ENCODE measurements around the gene PRRG2. TPM values are rescaled to one million over a fixed set of nuclear protein-coding genes. Genes with fewer than 3 reads are reported as not detected.

PRRG2 gene
- total and polyA plus RNA-seq, 9 of the 15 experiments (the other 6 are each of a cell fraction or from before 2014, with no cell fraction given) = 0.06 to 1.1 (median 0.33) TPM

- TF ChIP-seq NONO (IDR thresholded peaks at IDR 0.05; ENCODE audit: low read depth in 2 of 2, low read length in 1 of 2) (peak; percentile 36 to 43; a peak in 1 of 4 replicates), NCOA2 (IDR thresholded peaks at IDR 0.05; ENCODE audit: partially characterized antibody in 2 of 2) (no peak), NCOR1 (IDR thresholded peaks at IDR 0.05) (peak; percentile 46; the same call in 1 of the 2 replicates), MTA1 (IDR thresholded peaks at IDR 0.05; ENCODE audit: borderline replicate concordance) (peak; percentile 42; the same call in 1 of the 2 replicates), SNIP1 (IDR thresholded peaks at IDR 0.05; ENCODE audit: low read depth) (0 out of 2 replicates have a peak, but pooled peaks have one; percentile 32), ZNF121 (CRISPR knock-in tag; conservative IDR thresholded peaks at IDR 0.05) (no peak), TARDBP (IDR thresholded peaks at IDR 0.05) (0 out of 2 replicates have a peak, but pooled peaks have one; percentile 63), CTBP1 (IDR thresholded peaks at IDR 0.05; ENCODE audit: borderline replicate concordance) (peak; percentile 84), NFIC (IDR thresholded peaks at IDR 0.05) (peak; percentile 72), KDM5B (IDR thresholded peaks at IDR 0.05; ENCODE audit: insufficient replicate concordance, low read depth, low read length) (peak; percentile 99), ZFX (CRISPR knock-in tag; IDR thresholded peaks at IDR 0.05) (peak; percentile 65), SLC30A9 (CRISPR knock-in tag; IDR thresholded peaks at IDR 0.05) (no peak), BDP1 (IDR thresholded peaks at IDR 0.05; ENCODE audit: insufficient read depth, insufficient read length) (no peak), HDAC2 (IDR thresholded peaks at IDR 0.05) (peak; percentile 82), MTA3 (IDR thresholded peaks at IDR 0.05; ENCODE audit: borderline replicate concordance) (no peak; the same call in 1 of the 2 replicates), EGR1 (conservative IDR thresholded peaks at IDR 0.05) (peak; percentile 89), SPI1 (IDR thresholded peaks at IDR 0.05; ENCODE audit: borderline replicate concordance, low read depth, low read length) (peak; percentile 86)
Measured at GRCh38 chr19:49580264-49581006, 681 bp upstream of the PRRG2 start, which contains the start of gene NOSIP (continued).
